ENCODE results near the gene USP17L25. TPM values are rescaled to one million over a fixed set of nuclear protein-coding genes. Genes with fewer than 3 reads are reported as not detected.
"Not testable (repeated sequence)": the region's sequence is repeated elsewhere in the genome, so short reads cannot be mapped to it uniquely, and the experiment has no call there.

USP17L25 gene
- total RNA-seq, result not detected
- long read RNA-seq, result 0 reads

GRCh38 chr4:9329611-9330010 is at the start of gene USP17L25:
Gene USP17L25 (plus strand): TSS chr4:9329911. CDS start chr4:9329911, 0 bp downstream.
- intact Hi-C loops (cut with DNase I); DNase-seq (ENCODE audit: low spot score): not testable (repeated sequence)

- intact Hi-C loops (cut with DNase I); DNase-seq (ENCODE audit: low spot score): not testable (repeated sequence)
These were observed 5.5 kb upstream of the USP17L25 start for GRCh38 chr4:9324191-9324590.

- DNase-seq (ENCODE audit: low spot score); intact Hi-C loops (cut with DNase I): not testable (repeated sequence)
These were observed 4.8 kb upstream of the USP17L25 start, which contains the start of gene USP17L24 for GRCh38 chr4:9324865-9325264. Gene USP17L24 (plus strand): TSS chr4:9325165. CDS start chr4:9325165, 0 bp downstream.

GRCh38 chr4:9334358-9334757 is 4.6 kb downstream of the USP17L25 start, which contains the start of gene USP17L26:
Gene USP17L26 (plus strand): TSS chr4:9334658. CDS start chr4:9334658, 0 bp downstream.
- intact Hi-C loops (cut with DNase I); DNase-seq (ENCODE audit: low spot score): not testable (repeated sequence)

GRCh38 chr4:9339103-9339502 is 9.4 kb downstream of the USP17L25 start, which contains the start of gene USP17L5:
Gene USP17L5 (plus strand): TSS chr4:9339403. CDS start chr4:9339403, 0 bp downstream.
- DNase-seq (ENCODE audit: low spot score); intact Hi-C loops (cut with DNase I): not testable (repeated sequence)

- intact Hi-C loops (cut with DNase I); DNase-seq (ENCODE audit: low spot score): not testable (repeated sequence)
These were observed 14.1 kb downstream of the USP17L25 start, which contains the start of gene USP17L27 for GRCh38 chr4:9343848-9344247. Gene USP17L27 (plus strand): TSS chr4:9344148. CDS start chr4:9344148, 0 bp downstream.

- DNase-seq (ENCODE audit: low spot score); intact Hi-C loops (cut with DNase I): not testable (repeated sequence)
These were observed 18.9 kb downstream of the USP17L25 start, which contains the start of gene USP17L28 for GRCh38 chr4:9348593-9348992. Gene USP17L28 (plus strand): TSS chr4:9348893. CDS start chr4:9348893, 0 bp downstream.

- intact Hi-C loops (cut with DNase I), result not testable (repeated sequence)
These were observed 21.2 kb downstream of the USP17L25 start for GRCh38 chr4:9350866-9351265.

GRCh38 chr4:9353338-9353737 is 23.6 kb downstream of the USP17L25 start, which contains the start of gene USP17L29:
Gene USP17L29 (plus strand): TSS chr4:9353638. CDS start chr4:9353638, 0 bp downstream.
- intact Hi-C loops (cut with DNase I); DNase-seq (ENCODE audit: low spot score): not testable (repeated sequence)

More at GRCh38 chr4:9350866-9351265, 21.2 kb downstream of the USP17L25 start:
- not testable (repeated sequence) for DNase-seq (ENCODE audit: low spot score)

GRCh38 chr4:9362829-9363228 is 33.1 kb downstream of the USP17L25 start, which contains the start of gene USP17L30:
Gene USP17L30 (plus strand): TSS chr4:9363129. CDS start chr4:9363129, 0 bp downstream.
- intact Hi-C loops (cut with DNase I); DNase-seq (ENCODE audit: low spot score): not testable (repeated sequence)

- DNase-seq (ENCODE audit: low spot score); intact Hi-C loops (cut with DNase I): not testable (repeated sequence)
These were observed 50.2 kb downstream of the USP17L25 start for GRCh38 chr4:9379881-9380280.

Other genes starting within 250 kb of the USP17L25 start
- gene FAM90A26, start 159.5 kb upstream of the USP17L25 start, total RNA-seq, result not detected
- gene USP17L10, start 119.3 kb upstream of the USP17L25 start, total RNA-seq, result not detected
- gene USP17L11, start 114.5 kb upstream of the USP17L25 start, total RNA-seq, result not detected
- gene USP17L12, start 109.8 kb upstream of the USP17L25 start, total RNA-seq, result not detected
- gene USP17L13, start 105.0 kb upstream of the USP17L25 start, total RNA-seq, result not detected
- gene USP17L15, start 95.5 kb upstream of the USP17L25 start, total RNA-seq, result not detected
- gene USP17L17, start 86.0 kb upstream of the USP17L25 start, total RNA-seq, result not detected
- not detected for gene USP17L18, start 81.3 kb upstream of the USP17L25 start, total RNA-seq
- not detected for gene USP17L19, start 76.5 kb upstream of the USP17L25 start, total RNA-seq
- not detected for gene USP17L20, start 71.8 kb upstream of the USP17L25 start, total RNA-seq
- not detected for gene USP17L21, start 67.0 kb upstream of the USP17L25 start, total RNA-seq
- gene USP17L22, start 62.3 kb upstream of the USP17L25 start, total RNA-seq, result not detected
- gene USP17L24, start 4.7 kb upstream of the USP17L25 start, total RNA-seq, result not detected
- gene USP17L26, start 4.7 kb downstream of the USP17L25 start, total RNA-seq, result not detected
- not detected for gene USP17L5, start 9.5 kb downstream of the USP17L25 start, total RNA-seq
- not detected for gene USP17L27, start 14.2 kb downstream of the USP17L25 start, total RNA-seq
- gene USP17L28, start 19.0 kb downstream of the USP17L25 start, total RNA-seq, result not detected
- not detected for gene USP17L29, start 23.7 kb downstream of the USP17L25 start, total RNA-seq
- not detected for gene USP17L30, start 33.2 kb downstream of the USP17L25 start, total RNA-seq
- not detected for gene DEFB131A, start 114.5 kb downstream of the USP17L25 start, total RNA-seq